HG03103 (cell line): ENCODE results near the gene RAB3A.
A peak's percentile ranks its signal among the peaks of the same experiment; 100 is the strongest.
"Not testable (repeated sequence)": the region's sequence is repeated elsewhere in the genome, so short reads cannot be mapped to it uniquely, and the experiment has no call there.

Experiments
- ATAC-seq: cut with Tn5 transposase; IDR thresholded peaks from one replicate; pipeline ENCODE4 v1.9.1; 2021; ENCODE audit warnings: low read depth; ENCODE audit not compliant: unreplicated experiment

RAB3A gene

GRCh38 chr19:18172331-18173053, 31.4 kb downstream of the RAB3A start:
- ATAC-seq, result no peak

GRCh38 chr19:18171605-18172327, 32.1 kb downstream of the RAB3A start:
- ATAC-seq, result no peak

- ATAC-seq, result no peak
Measured at GRCh38 chr19:18170714-18171255, 33.1 kb downstream of the RAB3A start.

- ATAC-seq, result no peak
Measured at GRCh38 chr19:18168673-18169381, 35.0 kb downstream of the RAB3A start.

GRCh38 chr19:18167975-18168645, 35.7 kb downstream of the RAB3A start:
- no peak for ATAC-seq

GRCh38 chr19:18167011-18167410, 36.8 kb downstream of the RAB3A start:
- no peak for ATAC-seq

- ATAC-seq, result no peak
Measured at GRCh38 chr19:18165794-18166544, 37.9 kb downstream of the RAB3A start.

- ATAC-seq, result no peak
Measured at GRCh38 chr19:18164072-18164471, 39.8 kb downstream of the RAB3A start.

GRCh38 chr19:18161636-18162002, 42.2 kb downstream of the RAB3A start:
- no peak for ATAC-seq

GRCh38 chr19:18160971-18161635, 42.7 kb downstream of the RAB3A start:
- peak; percentile 44 for ATAC-seq

GRCh38 chr19:18160493-18160970, 43.3 kb downstream of the RAB3A start:
- no peak for ATAC-seq

GRCh38 chr19:18159810-18160209, 44.0 kb downstream of the RAB3A start:
- ATAC-seq, result no peak

GRCh38 chr19:18159059-18159616, 44.7 kb downstream of the RAB3A start:
- ATAC-seq, result not testable (repeated sequence)

GRCh38 chr19:18158467-18158866, 45.4 kb downstream of the RAB3A start:
- no peak for ATAC-seq

GRCh38 chr19:18157465-18158063, 46.3 kb downstream of the RAB3A start:
- ATAC-seq, result no peak

- ATAC-seq, result no peak
Measured at GRCh38 chr19:18156841-18157464, 46.9 kb downstream of the RAB3A start.

- no peak for ATAC-seq
Measured at GRCh38 chr19:18156268-18156667, 47.6 kb downstream of the RAB3A start.
